Mesenteric fat pad (tissue), 1 donor: ENCODE results near the gene RANBP1. TPM values are rescaled to one million over a fixed set of nuclear protein-coding genes. Genes with fewer than 3 reads are reported as not detected.

Experiments
- DNase-seq: peaks from one replicate; pipeline ENCODE4 v3.0.0-alpha.2; 2020; ENCODE audit warnings: low spot score
- microRNA-seq: library from miRNA; unstranded; fragments of <30 nt; microRNA quantifications from one replicate; pipeline ENCODE4 v1.2.0, GENCODE V29; 2020; ENCODE audit warnings: borderline number of aligned reads
- total RNA-seq: library from RNA; stranded (reverse); fragmentation: NEBNext Ultra II Directional; extraction: Animal tissue kit (Norgen Biotek cat#: 25700); gene quantifications from one replicate; pipeline ENCODE4 v1.2.1, GENCODE V29; 2021
- donor health status: DM: yes; HTN: yes; CAD: no.

The RANBP1 gene
- total RNA-seq, 1 donor from 2014 or later: 75.9 TPM

GRCh38 chr22:20167643-20168322, 51.9 kb downstream of the RANBP1 start:
- DNase-seq: no peak

GRCh38 chr22:20169253-20169822, 53.4 kb downstream of the RANBP1 start:
- no peak for DNase-seq

GRCh38 chr22:20170170-20170569, 54.3 kb downstream of the RANBP1 start:
- DNase-seq: no peak

- DNase-seq: no peak
These were observed 55.6 kb downstream of the RANBP1 start for GRCh38 chr22:20171288-20172140.

- no peak for DNase-seq
These were observed 56.3 kb downstream of the RANBP1 start for GRCh38 chr22:20172141-20172613.

GRCh38 chr22:20173246-20173645, 57.3 kb downstream of the RANBP1 start:
- DNase-seq: no peak

- DNase-seq: no peak
These were observed 57.9 kb downstream of the RANBP1 start for GRCh38 chr22:20173772-20174171.

GRCh38 chr22:20174785-20175596, 59.1 kb downstream of the RANBP1 start:
- no peak for DNase-seq

GRCh38 chr22:20175597-20175900, 59.6 kb downstream of the RANBP1 start:
- DNase-seq: no peak

- DNase-seq: no peak
These were observed 60.6 kb downstream of the RANBP1 start for GRCh38 chr22:20176421-20177085.

Small RNA genes lying within 50 kb of the gene (microRNA-seq; reads per million reads assigned to microRNA genes)
- not detected for gene MIR6816

Other genes with a start within 250 kb of the RANBP1 start
- 144 TPM for gene COMT, start 174.3 kb upstream of the RANBP1 start, total RNA-seq
- 20.2 TPM for gene TXNRD2, start 174.3 kb upstream of the RANBP1 start, total RNA-seq
- 5.3 TPM for gene ARVCF, start 99.3 kb upstream of the RANBP1 start, total RNA-seq
- gene TANGO2, start 95.0 kb upstream of the RANBP1 start, total RNA-seq: 34.8 TPM
- 29.7 TPM for gene DGCR8, start 35.9 kb upstream of the RANBP1 start, total RNA-seq
- 49.2 TPM for gene TRMT2A, start 1.1 kb downstream of the RANBP1 start, total RNA-seq
- 77.8 TPM for gene ZDHHC8, start 15.7 kb downstream of the RANBP1 start, total RNA-seq
- 1.00 TPM for gene CCDC188, start 35.0 kb downstream of the RANBP1 start, total RNA-seq
- gene RTN4R, start 152.2 kb downstream of the RANBP1 start, total RNA-seq: 0.55 TPM
- 25.7 TPM for gene DGCR6L, start 204.0 kb downstream of the RANBP1 start, total RNA-seq